K562 (cell line): ENCODE measurements around the gene SPPL3. TPM values are rescaled to one million over a fixed set of nuclear protein-coding genes. Genes with fewer than 3 reads are reported as not detected.
A peak's percentile ranks its signal among the peaks of the same experiment; 100 is the strongest.

ENCODE experiments used
- ATAC-seq: fragments of 200-7000 bp; cut with Tn5 transposase; 3 replicates; pipeline ENCODE4 v1.9.1; 2020; ENCODE audit warnings: moderate library complexity
- BruUV-seq: library from RNA; stranded (reverse); fragments of 400-500 nt; replicated peaks from 2 replicates; lab custom pipeline; 2021; lab: Mats Ljungman, UMichigan
- CTCF ChIA-PET: fragments of 300-600 bp; formaldehyde crosslinking; extraction: SDS; loops from one replicate; lab custom pipeline; 2021; ENCODE audit warnings: low intra/inter-chr PET ratio; lab: Yijun Ruan, JAX
- POLR2A ChIA-PET: fragments of 300-600, 350-650 bp; sonication (Branson Sonifier 250); formaldehyde crosslinking; extraction: SDS; loops from one replicate; lab custom pipeline; 2021; ENCODE audit warnings: antibody characterized with exemption, inconsistent platforms; lab: Yijun Ruan, JAX
- DNase-seq, 4 experiments: peaks; one replicate each; pipeline versions ENCODE4 v3.0.0 to v3.0.0-alpha.2; 2011 to 2018; ENCODE audit warnings: low spot score in 3 of 4, mixed read lengths in 3 of 4; ENCODE audit errors: extremely low read depth in 1 of 4
- FAIRE-seq: peaks from 2 replicates; lab custom pipeline; 2011; peaks lifted over from hg19 to GRCh38; lab: Jason Lieb, UNC
- H2AFZ ChIP-seq: 2 replicates; pipeline ENCODE4 v1.6.0; 2011; ENCODE audit warnings: low read depth, low read length, control low read depth, inconsistent platforms
- H3K27ac ChIP-seq: fragments of 200-600 bp; 3 replicates; pipeline ENCODE4 v1.8.0; 2011; ENCODE audit warnings: low read depth, mild to moderate bottlenecking, control low read depth, inconsistent platforms, low read length, moderate library complexity, mixed read lengths; ENCODE audit errors: extremely low read depth
- H3K27me3 ChIP-seq, 2 experiments: fragments of 300-600 bp in 1 of 2; 2 replicates in 1 of 2; 3 replicates in 1 of 2; pipeline versions ENCODE4 v1.6.0 to v1.8.0; 2011; ENCODE audit warnings: inconsistent platforms in 2 of 2, low read length in 2 of 2, mild to moderate bottlenecking in 1 of 2, mixed read lengths in 1 of 2, moderate library complexity in 1 of 2; ENCODE audit not compliant: control insufficient read depth in 2 of 2, insufficient read depth in 2 of 2
- H3K36me3 ChIP-seq: fragments of 300-600 bp; 3 replicates; pipeline ENCODE4 v1.8.0; 2011; ENCODE audit warnings: mild to moderate bottlenecking, low read length, inconsistent platforms; ENCODE audit not compliant: control insufficient read depth, insufficient read depth
- H3K4me1 ChIP-seq, 2 experiments: fragments of 200-600 bp in 1 of 2; replicated peaks in 1 of 2; 2 replicates in 1 of 2; 3 replicates in 1 of 2; pipeline versions ENCODE4 v1.5.1 to v1.8.0; 2011; ENCODE audit warnings: inconsistent platforms in 2 of 2, low read length in 2 of 2, mild to moderate bottlenecking in 1 of 2, mixed read lengths in 1 of 2, moderate library complexity in 1 of 2; ENCODE audit not compliant: control insufficient read depth in 2 of 2, insufficient read depth in 2 of 2
- H3K4me2 ChIP-seq: 2 replicates; pipeline ENCODE4 v1.6.1; 2011; ENCODE audit warnings: low read length, control low read depth, inconsistent platforms, mixed read lengths; ENCODE audit not compliant: insufficient read depth
- H3K4me3 ChIP-seq: fragments of 200-600 bp; sonication (generic), shearing (Covaris generic); 2 replicates; pipeline ENCODE4 v1.5.1; 2016; ENCODE audit warnings: control low read depth, inconsistent platforms
- H3K79me2 ChIP-seq: fragments of 200-600 bp; 3 replicates; pipeline ENCODE4 v1.8.0; 2011; ENCODE audit warnings: low read length, inconsistent platforms; ENCODE audit not compliant: control insufficient read depth, insufficient read depth
- H3K9ac ChIP-seq, 2 experiments: 2 replicates each; pipeline versions ENCODE4 v1.6.0 to v1.6.1; 2011; ENCODE audit warnings: low read depth in 2 of 2, low read length in 2 of 2, control low read depth in 1 of 2, inconsistent platforms in 1 of 2, mild to moderate bottlenecking in 1 of 2, mixed read lengths in 1 of 2; ENCODE audit not compliant: insufficient read depth in 1 of 2
- H3K9me1 ChIP-seq: one replicate; pipeline ENCODE4 v1.6.0; 2011; ENCODE audit warnings: inconsistent platforms, mild to moderate bottlenecking, low read length, moderate library complexity; ENCODE audit not compliant: control insufficient read depth, insufficient read depth
- H3K9me3 ChIP-seq: replicated peaks from 2 replicates; pipeline ENCODE4 v1.5.1; 2011; ENCODE audit warnings: low read depth, low read length, inconsistent platforms; ENCODE audit not compliant: control insufficient read depth, insufficient read depth
- H4K20me1 ChIP-seq: replicated peaks from 2 replicates; pipeline ENCODE4 v1.6.1; 2011; ENCODE audit warnings: low read length, inconsistent platforms, mixed read lengths; ENCODE audit not compliant: control insufficient read depth, insufficient read depth
- ELF1 ChIP-seq: fragments of 200-800 bp; sonication (Bioruptor generic); IDR thresholded peaks from 2 replicates; pipeline ENCODE4 v1.6.1; 2016; ENCODE audit warnings: missing genetic modification characterization, missing compliant biosample characterization
- ETV1 ChIP-seq: fragments of 450-650 bp; conservative IDR thresholded peaks from 2 replicates; pipeline ENCODE4 v1.6.1; 2016; ENCODE audit warnings: missing genetic modification characterization, control low read depth, low read depth, missing compliant biosample characterization
- HLTF ChIP-seq: fragments of 450-650 bp; IDR thresholded peaks from 2 replicates; pipeline ENCODE4 v1.6.1; 2016
- NFATC3 ChIP-seq: fragments of 450-650 bp; IDR thresholded peaks from 2 replicates; pipeline ENCODE4 v1.6.1; 2017; ENCODE audit warnings: mild to moderate bottlenecking
- RAD21 ChIP-seq, 2 experiments: fragments of 250-450 bp in 1 of 2; fragments of 450-650 bp in 1 of 2; sonication (Bioruptor Pico) in 1 of 2; formaldehyde crosslinking in 1 of 2; IDR thresholded peaks in 1 of 2; conservative IDR thresholded peaks in 1 of 2; 2 replicates each; pipeline versions ENCODE4 v1.4.0 to v1.8.0; 2020 to 2022; ENCODE audit warnings: mild to moderate bottlenecking in 2 of 2, moderate library complexity in 1 of 2
- RAD51 ChIP-seq: fragments of 450-650 bp; IDR thresholded peaks from 2 replicates; pipeline ENCODE4 v1.7.1; 2016; ENCODE audit warnings: low read depth, mild to moderate bottlenecking, borderline replicate concordance
- ZNF449 ChIP-seq: fragments of 250-450 bp; sonication (Bioruptor Pico); IDR thresholded peaks from 2 replicates; pipeline ENCODE4 v1.8.0; 2022; ENCODE audit warnings: moderate library complexity, mild to moderate bottlenecking, inconsistent platforms
- ZNF561 ChIP-seq: fragments of 450-650 bp; formaldehyde crosslinking; conservative IDR thresholded peaks from 2 replicates; pipeline ENCODE4 v1.4.0; 2020; ENCODE audit warnings: mild to moderate bottlenecking, moderate library complexity
- ZNF717 ChIP-seq: fragments of 250-450 bp; sonication (Bioruptor Pico); IDR thresholded peaks from 2 replicates; pipeline ENCODE4 v1.5.0; 2021
- WGBS: fragments of 100-300 bp; shearing (Covaris generic); methylation state at CpG from one replicate; pipeline ENCODE4 v1.1.6; 2016; ENCODE audit warnings: low coverage, mixed read lengths; ENCODE audit not compliant: insufficient coverage; ENCODE audit errors: missing lambda C conversion rate; 5-methylcytosine and 5-hydroxymethylcytosine counted together
- in situ Hi-C: fragments of 300-500 bp; cut with MboI; formaldehyde crosslinking; loops from 4 replicates; pipeline ENCODE4 v1.15.0; 2018; ENCODE audit warnings: inconsistent platforms, mixed read lengths
- intact Hi-C: fragments of 100-400 bp; cut with micrococcal nuclease; formaldehyde crosslinking; loops from 2 replicates; pipeline ENCODE4 v1.14.2; 2022
- polyA plus RNA-seq, 8 experiments: library from polyadenylated mRNA; depleted of rRNA in 4 of 8; stranded (reverse) in 5 of 8; unstranded in 3 of 8; fragments of >200 nt; fragmentation: Nextera tagmentation in 2 of 8; fragmentation: Illumina TruSeq in 1 of 8; extraction: Ambion mirVana in 2 of 8; extraction: Trizol in 1 of 8; gene quantifications; 2 replicates each; pipeline versions ENCODE4 v1.2.1 to v1.2.3, GENCODE V29; 2011 to 2014; ENCODE audit warnings: inconsistent platforms in 1 of 8, missing spikeins in 1 of 8
- total RNA-seq, 7 experiments: library from RNA; depleted of rRNA in 6 of 7; stranded (reverse); fragments of >200 nt in 6 of 7; fragmentation: Illumina TruSeq in 2 of 7; extraction: Trizol in 2 of 7; gene quantifications; 2 replicates each; pipeline versions ENCODE4 v1.2.1 to v1.2.3, GENCODE V29; 2011 to 2021; ENCODE audit warnings: low replicate concordance in 1 of 7
- TF ChIP-seq, protein P1 (sequence below): fragments of 450-650 bp; conservative IDR thresholded peaks from 2 replicates; pipeline ENCODE4 v1.6.1; 2016; ENCODE audit warnings: missing genetic modification characterization, low read depth, mild to moderate bottlenecking, missing compliant biosample characterization, moderate library complexity

SPPL3 gene
- total and polyA plus RNA-seq, 9 of the 15 experiments (the other 6 are each of a cell fraction or from before 2014, with no cell fraction given) = 2.9 to 32.1 (median 7.1) TPM

DNA sequence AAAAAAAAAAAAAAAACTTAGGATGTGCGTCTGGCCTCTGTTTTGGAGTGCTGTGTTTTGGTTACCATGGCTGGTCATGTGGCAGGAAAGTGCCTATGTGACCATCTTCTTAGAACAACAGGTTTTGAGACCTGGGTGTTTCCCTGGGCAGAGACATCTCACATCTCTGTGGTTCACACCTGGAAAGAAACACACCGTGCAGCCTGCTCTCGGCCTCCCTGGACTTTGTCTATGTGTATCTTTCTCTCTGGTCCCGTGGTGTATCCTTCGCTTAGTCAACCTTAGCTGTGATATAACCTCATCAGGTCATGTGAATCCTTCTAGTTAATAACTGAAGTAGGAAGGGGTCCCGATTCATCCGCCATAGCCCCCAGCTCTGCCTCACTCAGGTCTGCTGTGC lies 155.9 kb downstream of the SPPL3 start:
- Histone ChIP-seq H4K20me1 (no peaks in the 10 kb centered on the region), H3K4me3 (no peak overlapping the region), H3K36me3 (no peaks in the 10 kb centered on the region), H3K4me2 (no peak overlapping the region), H3K9ac (no peak overlapping the region), H3K4me1 (peaks cover 3 to 5% of the 10 kb centered on the region in 2 experiments; a peak in 2 of 5 replicates), H3K27me3 (no peaks in the 10 kb centered on the region), H2AFZ (no peak overlapping the region), H3K79me2 (no peaks in the 10 kb centered on the region), H3K9me3 (no peaks in the 10 kb centered on the region), H3K9me1 (no peaks in the 10 kb centered on the region), H3K27ac (no peak overlapping the region)
- DNase-seq (no peak), FAIRE-seq (no peak), ATAC-seq (no peak)
- no TSS peak for BruUV-seq
- ChIA-PET POLR2A (interaction anchor here (1.5 kb wide), 1 partner anchor 9 kb away, joined by 4 read pairs; no protein-coding TSS in a partner anchor), CTCF (no interaction called here)
- intact Hi-C loops = no loop called here
- WGBS = 53% methylated on average over 6 of the region's 7 CpGs
- in situ Hi-C loops = no loop called here
- TF ChIP-seq RAD21 (CRISPR knock-in tag; conservative IDR thresholded peaks at IDR 0.05 in 1 of 2, IDR thresholded peaks at IDR 0.05 in 1 of 2) = no peak

DNA sequence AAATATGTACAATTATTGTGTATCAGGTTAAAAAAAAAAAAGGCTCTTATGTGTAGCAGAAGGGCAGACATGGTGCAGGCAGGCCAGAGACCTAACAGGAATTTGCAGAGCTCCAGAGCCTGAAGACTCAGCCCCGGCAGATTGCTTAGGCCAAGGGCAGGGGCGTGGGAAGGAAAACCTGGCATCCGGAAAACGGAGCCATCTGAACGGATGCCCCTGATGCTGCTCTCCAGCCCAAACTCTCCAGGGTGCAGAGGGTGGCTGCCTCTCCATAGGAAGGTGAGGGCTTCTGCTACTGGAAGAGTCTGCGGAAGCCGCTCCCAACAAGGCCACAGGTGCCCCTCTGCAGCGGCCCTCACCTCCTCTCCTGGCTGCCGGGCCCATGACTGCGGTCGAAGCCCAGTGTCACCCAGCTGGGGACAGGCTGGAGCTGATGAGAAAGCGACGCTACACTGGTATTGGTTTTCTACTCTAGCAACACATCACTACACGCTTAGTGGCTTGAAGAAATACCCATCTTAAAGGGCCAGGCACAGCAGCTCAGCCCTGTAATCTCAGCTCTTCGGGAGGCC lies 159.2 kb downstream of the SPPL3 start:
- POLR2A ChIA-PET = no interaction called here
- 68% methylated on average over 14 of the region's 15 CpGs for WGBS
- CTCF ChIA-PET = no interaction called here
- TF ChIP-seq, protein P1, sequence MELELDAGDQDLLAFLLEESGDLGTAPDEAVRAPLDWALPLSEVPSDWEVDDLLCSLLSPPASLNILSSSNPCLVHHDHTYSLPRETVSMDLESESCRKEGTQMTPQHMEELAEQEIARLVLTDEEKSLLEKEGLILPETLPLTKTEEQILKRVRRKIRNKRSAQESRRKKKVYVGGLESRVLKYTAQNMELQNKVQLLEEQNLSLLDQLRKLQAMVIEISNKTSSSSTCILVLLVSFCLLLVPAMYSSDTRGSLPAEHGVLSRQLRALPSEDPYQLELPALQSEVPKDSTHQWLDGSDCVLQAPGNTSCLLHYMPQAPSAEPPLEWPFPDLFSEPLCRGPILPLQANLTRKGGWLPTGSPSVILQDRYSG = no peak
- TF ChIP-seq ZNF449 (CRISPR knock-in tag) (no peak), RAD51 (no peak), ZNF717 (CRISPR knock-in tag) (no peak), ELF1 (no peak), NFATC3 (no peak), HLTF (no peak), ETV1 (tag) (no peak), ZNF561 (no peak)

More for the DNA sequence above, 159.2 kb downstream of the SPPL3 start:
- H3K9me3 ChIP-seq = no peaks in the 10 kb centered on the region
- H3K27me3 ChIP-seq = no peaks in the 10 kb centered on the region
- no peaks in the 10 kb centered on the region for H3K36me3 ChIP-seq
- H3K4me1 ChIP-seq = peaks cover 0 to 10% of the 10 kb centered on the region in 2 experiments; a peak in 2 of 5 replicates
- H4K20me1 ChIP-seq = no peaks in the 10 kb centered on the region
- intact Hi-C loops (no loop called here), in situ Hi-C loops (no loop called here)
- DNase-seq (no peak), FAIRE-seq (no peak), ATAC-seq (no peak)
- H3K9ac ChIP-seq = peak overlapping the region in 1 of 2 experiments; percentile 4; a peak in 1 of 4 replicates
- no TSS peak for BruUV-seq
- H2AFZ ChIP-seq = no peak overlapping the region
- H3K79me2 ChIP-seq = no peaks in the 10 kb centered on the region
- no peak overlapping the region for H3K4me2 ChIP-seq
- H3K4me3 ChIP-seq = no peak overlapping the region
- no peaks in the 10 kb centered on the region for H3K9me1 ChIP-seq
- H3K27ac ChIP-seq = no peak overlapping the region
